Ovary (tissue), 9 donors: ENCODE results near the gene NKAIN4. TPM values are rescaled to one million over a fixed set of nuclear protein-coding genes. Genes with fewer than 3 reads are reported as not detected.
A peak's percentile ranks its signal among the peaks of the same experiment; 100 is the strongest.

ENCODE experiments used
- DNase-seq, 5 donors: peaks; one replicate each; pipeline ENCODE4 v3.0.0-alpha.2; 2019 to 2020
- H3K27ac ChIP-seq, 2 donors: fragments of 200-600 bp; one replicate each; pipeline versions ENCODE4 v1.5.1 to v1.8.0; 2019 to 2022
- H3K27me3 ChIP-seq: fragments of 200-600 bp; one replicate; pipeline ENCODE4 v1.8.0; 2022
- H3K36me3 ChIP-seq: fragments of 200-600 bp; sonication (generic); one replicate; pipeline ENCODE4 v1.5.1; 2019
- H3K4me1 ChIP-seq: one replicate; pipeline ENCODE4 v1.8.1; 2013; ENCODE audit warnings: mild to moderate bottlenecking, moderate library complexity; ENCODE audit not compliant: insufficient read depth
- H3K4me3 ChIP-seq: fragments of 200-600 bp; sonication (generic); one replicate; pipeline ENCODE4 v1.5.1; 2017
- H3K9me3 ChIP-seq, 2 donors: fragments of 200-600 bp in 1 of 2; sonication (generic) in 1 of 2; one replicate each; pipeline versions ENCODE4 v1.5.1 to v1.8.1; 2013 to 2019; ENCODE audit warnings: mild to moderate bottlenecking in 1 of 2, moderate library complexity in 1 of 2
- CTCF ChIP-seq, 3 donors: fragments of 450-650 bp in 2 of 3; fragments of 200-600 bp in 1 of 3; IDR thresholded peaks; one replicate each; pipeline versions ENCODE4 v1.5.1 to v1.8.0; 2016 to 2022; ENCODE audit warnings: antibody characterized with exemption in 3 of 3, mild to moderate bottlenecking in 1 of 3
- EP300 ChIP-seq: sonication (generic); formaldehyde crosslinking; IDR thresholded peaks from one replicate; pipeline ENCODE4 v1.6.1; 2017; ENCODE audit warnings: antibody characterized with exemption
- POLR2A ChIP-seq: fragments of 450-650 bp; IDR thresholded peaks from one replicate; pipeline ENCODE4 v1.6.1; 2017; ENCODE audit warnings: antibody characterized with exemption, mild to moderate bottlenecking, moderate library complexity
- WGBS, 3 donors: extraction: QIAGEN DNeasy Blood & Tissue Kit in 1 of 3; methylation state at CpG; one replicate each; pipeline versions ENCODE4 v1.1.5 to v1.1.7; 2013 to 2017; 5-methylcytosine and 5-hydroxymethylcytosine counted together
- intact Hi-C, 4 donors: fragments of 100-400 bp; cut with DNase I; formaldehyde crosslinking; loops; one replicate each; pipeline versions ENCODE4 v1.11.0 to v1.15.1; 2022 to 2023
- polyA plus RNA-seq, 2 donors: library from polyadenylated mRNA; stranded (reverse); fragments of 200-250 nt in 1 of 2; fragments of 350-450 nt in 1 of 2; fragmentation: Illumina TruSeq in 1 of 2; extraction: RNeasy Lipid Tissue Mini Kit (QIAGEN cat#74804) in 1 of 2; gene quantifications; one replicate each; pipeline ENCODE4 v1.2.3, GENCODE V29; 2013 to 2014
- total RNA-seq, 7 donors: library from RNA; depleted of rRNA in 2 of 7; stranded (reverse); fragments of >200 nt in 2 of 7; fragmentation: NEBNext Ultra II Directional in 3 of 7; extraction: Animal tissue kit (Norgen Biotek cat#: 25700) in 3 of 7; gene quantifications; one replicate each; pipeline versions ENCODE4 v1.1.0 to v1.2.4, GENCODE V29; 2016 to 2023
- donor health status: DM: no; HTN: no; CAD: no; lungs with moderate emphysema.
- donor health status: DM: no; HTN: no; CAD: no.
- donor health status: Bipolar disorder and iron deficiency.
- donor health status: DM: yes; HTN: yes; CAD: no.
- donor health status: DM: no; HTN: no; CAD: no.
- donor health status: DM: yes; HTN: yes; CAD: no.

Gene NKAIN4
- total and polyA plus RNA-seq, 9 donors: 0.18 to 0.24 TPM; not detected in 7

- H3K27ac ChIP-seq: no peak overlapping the region
- 74 to 76% (median 76%) methylated on average over 6 of the region's 6 CpGs for WGBS, 3 donors
- DNase-seq: no peak
- H3K4me1 ChIP-seq: no peaks in the 10 kb centered on the region
- intact Hi-C loops: loop anchor here in 1 of 4 donors (10.0 kb wide), 1 partner anchor 794 kb away; no protein-coding TSS in a partner anchor
- no peaks in the 10 kb centered on the region for H3K36me3 ChIP-seq
- no peaks in the 10 kb centered on the region for H3K9me3 ChIP-seq
- H3K27me3 ChIP-seq: no peaks in the 10 kb centered on the region
- no peak overlapping the region for H3K4me3 ChIP-seq
- TF ChIP-seq POLR2A: no peak
- TF ChIP-seq CTCF (IDR thresholded peaks at IDR 0.05): no peak
- TF ChIP-seq EP300: no peak
Observed at GRCh38 chr20:63208346-63208909, 45.8 kb downstream of the NKAIN4 start.

- no peaks in the 10 kb centered on the region for H3K4me1 ChIP-seq
- no peaks in the 10 kb centered on the region for H3K9me3 ChIP-seq
- no peaks in the 10 kb centered on the region for H3K27me3 ChIP-seq
- DNase-seq: peak in 1 of 5 donors; percentile 24
- H3K36me3 ChIP-seq: no peaks in the 10 kb centered on the region
- H3K27ac ChIP-seq: no peak overlapping the region
- H3K4me3 ChIP-seq: no peak overlapping the region
- 61 to 70% (median 62%) methylated on average over 11 of the region's 11 CpGs for WGBS, 3 donors
- intact Hi-C loops: loop anchor here in 1 of 4 donors (10.0 kb wide), 1 partner anchor 792 kb away; no protein-coding TSS in a partner anchor
- TF ChIP-seq EP300: no peak
- no peak for TF ChIP-seq POLR2A
- no peak for TF ChIP-seq CTCF (IDR thresholded peaks at IDR 0.05)
Observed at GRCh38 chr20:63206878-63207277, 47.4 kb downstream of the NKAIN4 start.

GRCh38 chr20:63205896-63206295 is 48.4 kb downstream of the NKAIN4 start:
- H3K4me3 ChIP-seq: no peak overlapping the region
- intact Hi-C loops: loop anchor here in 1 of 4 donors (10.0 kb wide), 1 partner anchor 791 kb away; no protein-coding TSS in a partner anchor
- no peaks in the 10 kb centered on the region for H3K36me3 ChIP-seq
- TF ChIP-seq CTCF (IDR thresholded peaks at IDR 0.05) (no peak), EP300 (no peak), POLR2A (no peak)
- no peak for DNase-seq
- 64 to 78% (median 70%) methylated on average over 10 of the region's 10 CpGs for WGBS, 3 donors
- H3K9me3 ChIP-seq: no peaks in the 10 kb centered on the region
- no peaks in the 10 kb centered on the region for H3K27me3 ChIP-seq
- no peaks in the 10 kb centered on the region for H3K4me1 ChIP-seq
- no peak overlapping the region for H3K27ac ChIP-seq

GRCh38 chr20:63204362-63204761 is 49.9 kb downstream of the NKAIN4 start:
- no peak for DNase-seq
- intact Hi-C loops: loop anchor here in 1 of 4 donors (10.0 kb wide), 1 partner anchor 790 kb away; no protein-coding TSS in a partner anchor
- no peak overlapping the region for H3K4me3 ChIP-seq
- no peaks in the 10 kb centered on the region for H3K27me3 ChIP-seq
- H3K27ac ChIP-seq: no peak overlapping the region
- no peak for TF ChIP-seq POLR2A
- TF ChIP-seq EP300: no peak
- TF ChIP-seq CTCF (IDR thresholded peaks at IDR 0.05): no peak
- no peaks in the 10 kb centered on the region for H3K4me1 ChIP-seq
- H3K9me3 ChIP-seq: no peaks in the 10 kb centered on the region
- 81 to 94% (median 85%) methylated on average over 5 of the region's 5 CpGs for WGBS, 3 donors
- H3K36me3 ChIP-seq: no peaks in the 10 kb centered on the region
